HepG2 (cell line): ENCODE results near the gene ISG20.

Experiments used
- SP2 ChIP-seq: sonication (generic); formaldehyde crosslinking; IDR thresholded peaks from 2 replicates; pipeline ENCODE4 v1.5.1; 2020; ENCODE audit warnings: mild to moderate bottlenecking, missing genetic modification reagents
- TOE1 ChIP-seq: sonication (generic); formaldehyde crosslinking; IDR thresholded peaks from 2 replicates; pipeline ENCODE4 v1.4.0; 2020; ENCODE audit warnings: mild to moderate bottlenecking, missing genetic modification reagents
- ZNF12 ChIP-seq: sonication (generic); formaldehyde crosslinking; IDR thresholded peaks from 2 replicates; pipeline ENCODE4 v1.5.0; 2020; ENCODE audit warnings: missing genetic modification reagents
- TF ChIP-seq, protein P1 (sequence below): sonication (generic); formaldehyde crosslinking; IDR thresholded peaks from 2 replicates; pipeline ENCODE4 v1.5.0; 2020; ENCODE audit warnings: mild to moderate bottlenecking, missing genetic modification reagents, moderate library complexity

DNA sequence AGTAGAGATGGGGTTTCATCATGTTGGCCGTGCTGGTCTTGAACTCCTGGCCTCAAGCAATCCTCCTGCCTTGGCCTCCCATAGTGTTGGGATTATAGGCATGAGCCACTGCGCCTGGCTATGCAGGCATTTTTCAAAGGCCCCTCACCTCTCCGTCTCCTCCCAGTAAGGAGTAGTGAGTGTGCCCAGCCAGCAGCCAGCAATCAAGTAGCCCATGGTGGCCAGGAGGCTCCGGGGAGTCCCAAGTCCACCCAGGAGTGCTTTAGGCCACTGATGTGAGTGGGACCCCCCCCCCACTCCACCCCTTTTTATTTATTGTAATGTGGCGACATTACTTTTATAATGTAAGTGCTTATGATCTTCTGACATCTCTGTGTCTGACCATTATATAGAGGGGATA lies 8.1 kb downstream of the ISG20 start:
- no peak for TF ChIP-seq TOE1 (CRISPR knock-in tag)
- TF ChIP-seq, protein P1, sequence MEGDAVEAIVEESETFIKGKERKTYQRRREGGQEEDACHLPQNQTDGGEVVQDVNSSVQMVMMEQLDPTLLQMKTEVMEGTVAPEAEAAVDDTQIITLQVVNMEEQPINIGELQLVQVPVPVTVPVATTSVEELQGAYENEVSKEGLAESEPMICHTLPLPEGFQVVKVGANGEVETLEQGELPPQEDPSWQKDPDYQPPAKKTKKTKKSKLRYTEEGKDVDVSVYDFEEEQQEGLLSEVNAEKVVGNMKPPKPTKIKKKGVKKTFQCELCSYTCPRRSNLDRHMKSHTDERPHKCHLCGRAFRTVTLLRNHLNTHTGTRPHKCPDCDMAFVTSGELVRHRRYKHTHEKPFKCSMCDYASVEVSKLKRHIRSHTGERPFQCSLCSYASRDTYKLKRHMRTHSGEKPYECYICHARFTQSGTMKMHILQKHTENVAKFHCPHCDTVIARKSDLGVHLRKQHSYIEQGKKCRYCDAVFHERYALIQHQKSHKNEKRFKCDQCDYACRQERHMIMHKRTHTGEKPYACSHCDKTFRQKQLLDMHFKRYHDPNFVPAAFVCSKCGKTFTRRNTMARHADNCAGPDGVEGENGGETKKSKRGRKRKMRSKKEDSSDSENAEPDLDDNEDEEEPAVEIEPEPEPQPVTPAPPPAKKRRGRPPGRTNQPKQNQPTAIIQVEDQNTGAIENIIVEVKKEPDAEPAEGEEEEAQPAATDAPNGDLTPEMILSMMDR (CRISPR knock-in tag) = no peak
- TF ChIP-seq SP2 (CRISPR knock-in tag) = no peak
- no peak for TF ChIP-seq ZNF12 (CRISPR knock-in tag)
